K562 (cell line): Measurements from ENCODE around the gene PHF21A. TPM values are rescaled to one million over a fixed set of nuclear protein-coding genes. Genes with fewer than 3 reads are reported as not detected.

Experiments used
- ATAC-seq: fragments of 200-7000 bp; cut with Tn5 transposase; 3 replicates; pipeline ENCODE4 v1.9.1; 2020; ENCODE audit warnings: moderate library complexity
- BruUV-seq: library from RNA; stranded (reverse); fragments of 400-500 nt; replicated peaks from 2 replicates; lab custom pipeline; 2021; lab: Mats Ljungman, UMichigan
- CTCF ChIA-PET: fragments of 300-600 bp; formaldehyde crosslinking; extraction: SDS; loops from one replicate; lab custom pipeline; 2021; ENCODE audit warnings: low intra/inter-chr PET ratio; lab: Yijun Ruan, JAX
- POLR2A ChIA-PET: fragments of 300-600, 350-650 bp; sonication (Branson Sonifier 250); formaldehyde crosslinking; extraction: SDS; loops from one replicate; lab custom pipeline; 2021; ENCODE audit warnings: antibody characterized with exemption, inconsistent platforms; lab: Yijun Ruan, JAX
- DNase-seq, 4 experiments: peaks; one replicate each; pipeline versions ENCODE4 v3.0.0 to v3.0.0-alpha.2; 2011 to 2018; ENCODE audit warnings: low spot score in 3 of 4, mixed read lengths in 3 of 4; ENCODE audit errors: extremely low read depth in 1 of 4
- FAIRE-seq: peaks from 2 replicates; lab custom pipeline; 2011; peaks lifted over from hg19 to GRCh38; lab: Jason Lieb, UNC
- H2AFZ ChIP-seq: 2 replicates; pipeline ENCODE4 v1.6.0; 2011; ENCODE audit warnings: low read depth, low read length, control low read depth, inconsistent platforms
- H3K27ac ChIP-seq: fragments of 200-600 bp; 3 replicates; pipeline ENCODE4 v1.8.0; 2011; ENCODE audit warnings: low read depth, mild to moderate bottlenecking, control low read depth, inconsistent platforms, low read length, moderate library complexity, mixed read lengths; ENCODE audit errors: extremely low read depth
- H3K27me3 ChIP-seq, 2 experiments: fragments of 300-600 bp in 1 of 2; 2 replicates in 1 of 2; 3 replicates in 1 of 2; pipeline versions ENCODE4 v1.6.0 to v1.8.0; 2011; ENCODE audit warnings: inconsistent platforms in 2 of 2, low read length in 2 of 2, mild to moderate bottlenecking in 1 of 2, mixed read lengths in 1 of 2, moderate library complexity in 1 of 2; ENCODE audit not compliant: control insufficient read depth in 2 of 2, insufficient read depth in 2 of 2
- H3K36me3 ChIP-seq: fragments of 300-600 bp; 3 replicates; pipeline ENCODE4 v1.8.0; 2011; ENCODE audit warnings: mild to moderate bottlenecking, low read length, inconsistent platforms; ENCODE audit not compliant: control insufficient read depth, insufficient read depth
- H3K4me1 ChIP-seq, 2 experiments: fragments of 200-600 bp in 1 of 2; replicated peaks in 1 of 2; 2 replicates in 1 of 2; 3 replicates in 1 of 2; pipeline versions ENCODE4 v1.5.1 to v1.8.0; 2011; ENCODE audit warnings: inconsistent platforms in 2 of 2, low read length in 2 of 2, mild to moderate bottlenecking in 1 of 2, mixed read lengths in 1 of 2, moderate library complexity in 1 of 2; ENCODE audit not compliant: control insufficient read depth in 2 of 2, insufficient read depth in 2 of 2
- H3K4me2 ChIP-seq: 2 replicates; pipeline ENCODE4 v1.6.1; 2011; ENCODE audit warnings: low read length, control low read depth, inconsistent platforms, mixed read lengths; ENCODE audit not compliant: insufficient read depth
- H3K4me3 ChIP-seq: fragments of 200-600 bp; sonication (generic), shearing (Covaris generic); 2 replicates; pipeline ENCODE4 v1.5.1; 2016; ENCODE audit warnings: control low read depth, inconsistent platforms
- H3K79me2 ChIP-seq: fragments of 200-600 bp; 3 replicates; pipeline ENCODE4 v1.8.0; 2011; ENCODE audit warnings: low read length, inconsistent platforms; ENCODE audit not compliant: control insufficient read depth, insufficient read depth
- H3K9ac ChIP-seq, 2 experiments: 2 replicates each; pipeline versions ENCODE4 v1.6.0 to v1.6.1; 2011; ENCODE audit warnings: low read depth in 2 of 2, low read length in 2 of 2, control low read depth in 1 of 2, inconsistent platforms in 1 of 2, mild to moderate bottlenecking in 1 of 2, mixed read lengths in 1 of 2; ENCODE audit not compliant: insufficient read depth in 1 of 2
- H3K9me1 ChIP-seq: one replicate; pipeline ENCODE4 v1.6.0; 2011; ENCODE audit warnings: inconsistent platforms, mild to moderate bottlenecking, low read length, moderate library complexity; ENCODE audit not compliant: control insufficient read depth, insufficient read depth
- H3K9me3 ChIP-seq: replicated peaks from 2 replicates; pipeline ENCODE4 v1.5.1; 2011; ENCODE audit warnings: low read depth, low read length, inconsistent platforms; ENCODE audit not compliant: control insufficient read depth, insufficient read depth
- H4K20me1 ChIP-seq: replicated peaks from 2 replicates; pipeline ENCODE4 v1.6.1; 2011; ENCODE audit warnings: low read length, inconsistent platforms, mixed read lengths; ENCODE audit not compliant: control insufficient read depth, insufficient read depth
- BRCA1 ChIP-seq, 2 experiments: fragments of 450-650 bp in 1 of 2; sonication (generic) in 1 of 2; formaldehyde crosslinking in 1 of 2; IDR thresholded peaks; 2 replicates each; pipeline versions ENCODE4 v1.5.0 to v1.6.1; 2017 to 2020; ENCODE audit warnings: mild to moderate bottlenecking in 1 of 2, missing genetic modification reagents in 1 of 2
- CEBPG ChIP-seq, 3 experiments: fragments of 200-800 bp in 1 of 3; sonication (Bioruptor generic) in 1 of 3; sonication (generic) in 1 of 3; formaldehyde crosslinking in 1 of 3; IDR thresholded peaks in 2 of 3; conservative IDR thresholded peaks in 1 of 3; 2 replicates each; pipeline versions ENCODE4 v1.6.1 to v1.8.0; 2016 to 2022; ENCODE audit warnings: missing compliant biosample characterization in 2 of 3, missing genetic modification characterization in 2 of 3, mild to moderate bottlenecking in 1 of 3, missing genetic modification reagents in 1 of 3
- DEAF1 ChIP-seq: fragments of 450-650 bp; formaldehyde crosslinking; IDR thresholded peaks from 2 replicates; pipeline ENCODE4 v1.4.0; 2020; ENCODE audit warnings: mild to moderate bottlenecking, moderate library complexity
- EP300 ChIP-seq: IDR thresholded peaks from 2 replicates; pipeline ENCODE4 v1.6.1; 2012; ENCODE audit warnings: low read length, improper control_type of control experiment
- FOXA1 ChIP-seq: fragments of 450-650 bp; IDR thresholded peaks from 2 replicates; pipeline ENCODE4 v1.6.1; 2016; ENCODE audit warnings: mild to moderate bottlenecking, borderline replicate concordance
- FOXJ2 ChIP-seq: fragments of 200-800 bp; sonication (Bioruptor generic); IDR thresholded peaks from 2 replicates; pipeline ENCODE4 v1.6.1; 2016; ENCODE audit warnings: missing genetic modification characterization, missing compliant biosample characterization
- GABPB2 ChIP-seq: fragments of 250-450 bp; sonication (Bioruptor Pico); conservative IDR thresholded peaks from 2 replicates; pipeline ENCODE4 v1.5.1; 2021; ENCODE audit warnings: mild to moderate bottlenecking
- HMBOX1 ChIP-seq: sonication (generic); IDR thresholded peaks from 2 replicates; pipeline ENCODE4 v1.6.1; 2016
- HNRNPK ChIP-seq: fragments of 200-400 bp; formaldehyde crosslinking; IDR thresholded peaks from one replicate; pipeline ENCODE4 v1.6.1; 2018; ENCODE audit warnings: mild to moderate bottlenecking, low read depth, low read length; ENCODE audit not compliant: poor library complexity, severe bottlenecking
- JUND ChIP-seq, 2 experiments: IDR thresholded peaks; 2 replicates in 1 of 2; 3 replicates in 1 of 2; pipeline ENCODE4 v1.6.1; 2011; ENCODE audit warnings: borderline replicate concordance in 2 of 2, low read depth in 2 of 2, low read length in 2 of 2, improper control_type of control experiment in 1 of 2, missing biosample characterization in 1 of 2, missing genetic modification characterization in 1 of 2, missing genetic modification reagents in 1 of 2
- LEF1 ChIP-seq: fragments of 450-650 bp; IDR thresholded peaks from 2 replicates; pipeline ENCODE4 v1.6.1; 2016; ENCODE audit warnings: mild to moderate bottlenecking
- MYBL2 ChIP-seq, 2 experiments: fragments of 450-650 bp in 1 of 2; sonication (generic) in 1 of 2; formaldehyde crosslinking in 1 of 2; IDR thresholded peaks; 2 replicates each; pipeline versions ENCODE4 v1.6.1 to v1.8.1; 2017 to 2022; ENCODE audit warnings: borderline replicate concordance in 1 of 2, inconsistent platforms in 1 of 2, low read depth in 1 of 2, mild to moderate bottlenecking in 1 of 2, missing genetic modification reagents in 1 of 2, moderate library complexity in 1 of 2
- NFIX ChIP-seq: fragments of 250-450 bp; sonication (Bioruptor Pico); IDR thresholded peaks from 2 replicates; pipeline ENCODE4 v1.4.0; 2020; ENCODE audit warnings: low read depth, mild to moderate bottlenecking, moderate library complexity
- PREB ChIP-seq: sonication (generic); formaldehyde crosslinking; IDR thresholded peaks from 2 replicates; pipeline ENCODE4 v1.8.1; 2023; ENCODE audit warnings: mild to moderate bottlenecking, missing genetic modification reagents
- SMAD3 ChIP-seq: fragments of 450-650 bp; formaldehyde crosslinking; conservative IDR thresholded peaks from 2 replicates; pipeline ENCODE4 v1.4.0; 2020; ENCODE audit warnings: mild to moderate bottlenecking
- ZEB2 ChIP-seq: fragments of 450-650 bp; IDR thresholded peaks from 2 replicates; pipeline ENCODE4 v1.6.1; 2016
- ZNF695 ChIP-seq: fragments of 450-650 bp; formaldehyde crosslinking; IDR thresholded peaks from 2 replicates; pipeline ENCODE4 v1.4.0; 2020; ENCODE audit warnings: mild to moderate bottlenecking, moderate library complexity
- WGBS: fragments of 100-300 bp; shearing (Covaris generic); methylation state at CpG from one replicate; pipeline ENCODE4 v1.1.6; 2016; ENCODE audit warnings: low coverage, mixed read lengths; ENCODE audit not compliant: insufficient coverage; ENCODE audit errors: missing lambda C conversion rate; 5-methylcytosine and 5-hydroxymethylcytosine counted together
- in situ Hi-C: fragments of 300-500 bp; cut with MboI; formaldehyde crosslinking; loops from 4 replicates; pipeline ENCODE4 v1.15.0; 2018; ENCODE audit warnings: inconsistent platforms, mixed read lengths
- intact Hi-C: fragments of 100-400 bp; cut with micrococcal nuclease; formaldehyde crosslinking; loops from 2 replicates; pipeline ENCODE4 v1.14.2; 2022
- polyA plus RNA-seq, 8 experiments: library from polyadenylated mRNA; depleted of rRNA in 4 of 8; stranded (reverse) in 5 of 8; unstranded in 3 of 8; fragments of >200 nt; fragmentation: Nextera tagmentation in 2 of 8; fragmentation: Illumina TruSeq in 1 of 8; extraction: Ambion mirVana in 2 of 8; extraction: Trizol in 1 of 8; gene quantifications; 2 replicates each; pipeline versions ENCODE4 v1.2.1 to v1.2.3, GENCODE V29; 2011 to 2014; ENCODE audit warnings: inconsistent platforms in 1 of 8, missing spikeins in 1 of 8
- total RNA-seq, 7 experiments: library from RNA; depleted of rRNA in 6 of 7; stranded (reverse); fragments of >200 nt in 6 of 7; fragmentation: Illumina TruSeq in 2 of 7; extraction: Trizol in 2 of 7; gene quantifications; 2 replicates each; pipeline versions ENCODE4 v1.2.1 to v1.2.3, GENCODE V29; 2011 to 2021; ENCODE audit warnings: low replicate concordance in 1 of 7

Gene PHF21A
- total and polyA plus RNA-seq, 9 of the 15 experiments (the other 6 are each of a cell fraction or from before 2014, with no cell fraction given) = 1.5 to 32.4 (median 10.7) TPM

GRCh38 chr11:46107408-46107718 is 13.9 kb downstream of the PHF21A start:
- Histone ChIP-seq H3K27me3 (no peaks in the 10 kb centered on the region), H3K4me1 (peaks cover 9 to 52% of the 10 kb centered on the region in 2 experiments; a peak in 4 of 5 replicates), H4K20me1 (no peaks in the 10 kb centered on the region), H3K9me1 (no peaks in the 10 kb centered on the region), H3K79me2 (peaks cover 91% of the 10 kb centered on the region), H3K4me2 (peak overlapping the region; percentile 82), H3K4me3 (no peak overlapping the region), H3K36me3 (no peaks in the 10 kb centered on the region), H3K27ac (peak overlapping the region; percentile 87; the same call in 2 of the 3 replicates), H2AFZ (peak overlapping the region; percentile 84; the same call in 1 of the 2 replicates), H3K9me3 (no peaks in the 10 kb centered on the region), H3K9ac (peak overlapping the region in 1 of 2 experiments; percentile 44; a peak in 1 of 4 replicates)
- ATAC-seq (no peak), DNase-seq (no peak), FAIRE-seq (no peak)
- POLR2A ChIA-PET = interaction anchor here (1.1 kb wide), 1 partner anchor 8 kb away, joined by 5 read pairs; no protein-coding TSS in a partner anchor
- WGBS = 3% methylated on average over 4 of the region's 4 CpGs
- in situ Hi-C loops (no loop called here), intact Hi-C loops (loop anchor here (10.0 kb wide), 1 partner anchor 113 kb away; no protein-coding TSS in a partner anchor)
- CTCF ChIA-PET = no interaction called here
- no TSS peak for BruUV-seq
- TF ChIP-seq BRCA1 (IDR thresholded peaks at IDR 0.05) = peak; percentile 19; the same call in 1 of the 2 replicates
- no peak for TF ChIP-seq BRCA1 (CRISPR knock-in tag; IDR thresholded peaks at IDR 0.05)
- TF ChIP-seq PREB (CRISPR knock-in tag) = no peak
- TF ChIP-seq ZEB2 = no peak
- TF ChIP-seq MYBL2 (IDR thresholded peaks at IDR 0.05; ENCODE audit: low read depth) = peak; percentile 9; the same call in 1 of the 2 replicates
- TF ChIP-seq MYBL2 (CRISPR knock-in tag; IDR thresholded peaks at IDR 0.05; ENCODE audit: borderline replicate concordance) = no peak
- TF ChIP-seq HMBOX1 = peak; percentile 81
- no peak for TF ChIP-seq CEBPG (CRISPR knock-in tag; IDR thresholded peaks at IDR 0.05)
- TF ChIP-seq CEBPG (tag; conservative IDR thresholded peaks at IDR 0.05 in 1 of 2, IDR thresholded peaks at IDR 0.05 in 1 of 2) = no peak
- TF ChIP-seq LEF1 = no peak
- no peak for TF ChIP-seq JUND (IDR thresholded peaks at IDR 0.05; ENCODE audit: borderline replicate concordance, low read depth, low read length)
- no peak for TF ChIP-seq JUND (tag; IDR thresholded peaks at IDR 0.05; ENCODE audit: borderline replicate concordance, low read depth, low read length)
- no peak for TF ChIP-seq GABPB2
- TF ChIP-seq FOXJ2 = 0 out of 2 replicates have a peak, but pooled peaks have one; percentile 32
- no peak for TF ChIP-seq EP300
- no peak for TF ChIP-seq FOXA1
- TF ChIP-seq HNRNPK = no peak
- no peak for TF ChIP-seq ZNF695 (CRISPR knock-in tag)
- no peak for TF ChIP-seq NFIX (CRISPR knock-in tag)
- TF ChIP-seq SMAD3 (CRISPR knock-in tag) = no peak
- TF ChIP-seq DEAF1 (CRISPR knock-in tag) = no peak
